Adrenal gland (tissue), 5 donors: ENCODE data around the gene MALT1.

Experiments used
- POLR2A ChIP-seq, 2 donors: fragments of 450-650 bp; IDR thresholded peaks; one replicate each; pipeline ENCODE4 v1.6.1; 2017; ENCODE audit warnings: antibody characterized with exemption in 2 of 2, mild to moderate bottlenecking in 2 of 2, moderate library complexity in 1 of 2
- TF ChIP-seq, protein P1 (sequence below), 6 experiments: fragments of 450-650 bp in 4 of 6; fragments of 200-600 bp in 2 of 6; sonication (generic) in 1 of 6; IDR thresholded peaks; 1 replicate in 5 of 6; 2 replicates in 1 of 6; pipeline versions ENCODE4 v1.5.1 to v1.8.0; 2016 to 2021; ENCODE audit warnings: antibody characterized with exemption in 6 of 6, mild to moderate bottlenecking in 2 of 6, moderate library complexity in 1 of 6
- donor health status: DM: no; HTN: no; CAD: no.

DNA sequence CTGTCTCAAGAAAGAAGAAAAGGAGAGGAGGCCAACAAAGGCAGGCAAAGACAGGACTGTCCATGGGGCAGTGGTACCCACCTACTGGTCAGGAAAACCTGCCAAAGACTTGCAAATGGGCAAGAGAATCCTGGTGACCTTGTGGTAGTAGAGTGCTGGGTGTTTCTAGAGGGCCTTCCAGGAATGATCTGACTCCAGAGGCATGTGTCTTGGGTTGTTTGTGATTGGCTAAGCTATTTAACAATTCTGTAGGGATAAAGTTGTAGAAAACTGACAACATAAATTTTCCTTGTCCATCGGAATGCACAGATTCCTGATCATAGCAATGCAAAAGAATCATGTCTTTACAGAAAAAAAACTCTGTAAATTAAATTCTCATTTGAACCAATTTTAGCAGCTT is 125.0 kb downstream of the MALT1 start:
- TF ChIP-seq, protein P1, sequence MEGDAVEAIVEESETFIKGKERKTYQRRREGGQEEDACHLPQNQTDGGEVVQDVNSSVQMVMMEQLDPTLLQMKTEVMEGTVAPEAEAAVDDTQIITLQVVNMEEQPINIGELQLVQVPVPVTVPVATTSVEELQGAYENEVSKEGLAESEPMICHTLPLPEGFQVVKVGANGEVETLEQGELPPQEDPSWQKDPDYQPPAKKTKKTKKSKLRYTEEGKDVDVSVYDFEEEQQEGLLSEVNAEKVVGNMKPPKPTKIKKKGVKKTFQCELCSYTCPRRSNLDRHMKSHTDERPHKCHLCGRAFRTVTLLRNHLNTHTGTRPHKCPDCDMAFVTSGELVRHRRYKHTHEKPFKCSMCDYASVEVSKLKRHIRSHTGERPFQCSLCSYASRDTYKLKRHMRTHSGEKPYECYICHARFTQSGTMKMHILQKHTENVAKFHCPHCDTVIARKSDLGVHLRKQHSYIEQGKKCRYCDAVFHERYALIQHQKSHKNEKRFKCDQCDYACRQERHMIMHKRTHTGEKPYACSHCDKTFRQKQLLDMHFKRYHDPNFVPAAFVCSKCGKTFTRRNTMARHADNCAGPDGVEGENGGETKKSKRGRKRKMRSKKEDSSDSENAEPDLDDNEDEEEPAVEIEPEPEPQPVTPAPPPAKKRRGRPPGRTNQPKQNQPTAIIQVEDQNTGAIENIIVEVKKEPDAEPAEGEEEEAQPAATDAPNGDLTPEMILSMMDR (IDR thresholded peaks at IDR 0.05) = no peak
- TF ChIP-seq POLR2A (IDR thresholded peaks at IDR 0.05) = no peak
